HG02970 (cell line): ENCODE results near the gene IMPG1.
"Not testable (repeated sequence)": the region's sequence is repeated elsewhere in the genome, so short reads cannot be mapped to it uniquely, and the experiment has no call there.

ENCODE experiments used
- ATAC-seq: cut with Tn5 transposase; IDR thresholded peaks from one replicate; pipeline ENCODE4 v1.9.1; 2021; ENCODE audit warnings: mild to moderate bottlenecking, moderate library complexity, moderate number of reproducible peaks; ENCODE audit not compliant: unreplicated experiment, low FRiP score

The IMPG1 gene

DNA sequence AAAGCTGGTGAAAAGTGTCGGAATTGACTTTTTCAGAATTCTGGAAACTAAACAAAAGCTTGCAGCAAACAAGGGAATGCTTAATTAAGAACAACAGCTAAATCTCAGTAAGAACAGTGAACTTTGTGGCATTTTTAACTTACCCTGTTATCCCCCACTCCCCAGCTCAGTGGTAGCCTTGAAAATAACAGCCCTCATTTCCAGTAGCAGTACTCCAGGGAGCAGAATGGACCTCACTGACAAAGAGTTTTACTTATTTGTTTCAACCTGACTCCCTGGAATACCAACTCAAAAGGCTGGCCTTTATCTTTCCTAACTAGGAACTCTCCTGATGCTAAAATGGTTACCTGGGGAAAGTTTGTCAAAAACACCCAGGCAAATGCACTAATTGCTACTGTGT is 108.9 kb downstream of the IMPG1 start:
- no peak for ATAC-seq

DNA sequence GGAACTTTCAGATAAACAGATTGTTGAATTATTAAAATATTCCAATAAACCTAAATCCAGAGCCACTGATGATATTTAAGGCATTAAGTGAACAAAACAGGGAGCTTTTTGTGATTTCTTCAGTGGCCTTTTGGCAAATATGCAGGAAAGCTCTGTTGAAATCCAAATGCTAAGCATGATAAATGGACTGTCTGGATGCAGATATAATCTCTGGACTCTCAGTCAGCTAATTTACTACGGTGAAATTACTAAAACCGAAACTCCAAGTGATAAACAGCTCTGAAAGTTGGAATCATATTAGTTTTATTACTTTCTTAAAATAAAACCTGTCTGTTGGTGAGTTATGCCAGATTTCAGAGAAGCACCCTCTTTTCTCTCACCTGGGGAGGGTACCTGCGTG is 120.3 kb downstream of the IMPG1 start:
- ATAC-seq = no peak

DNA sequence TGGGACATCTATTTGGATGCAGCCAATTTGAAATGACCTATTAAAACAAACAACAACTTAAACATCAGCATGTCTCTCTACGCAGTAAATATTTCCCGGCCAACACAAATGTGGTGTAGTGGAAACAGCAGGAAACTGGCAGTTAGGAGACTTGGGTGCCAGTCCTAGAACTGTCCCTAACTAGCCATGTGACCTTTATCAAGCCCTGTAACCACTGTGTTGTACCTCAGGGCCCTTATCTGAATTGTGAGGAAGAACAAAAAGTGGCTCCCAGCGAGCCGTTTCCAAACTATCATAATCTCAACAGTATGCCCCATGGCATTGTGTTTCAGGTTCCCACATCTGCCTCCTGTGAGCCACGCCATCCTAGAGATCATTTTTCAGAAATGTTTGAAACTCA is 124.5 kb downstream of the IMPG1 start:
- ATAC-seq = no peak

DNA sequence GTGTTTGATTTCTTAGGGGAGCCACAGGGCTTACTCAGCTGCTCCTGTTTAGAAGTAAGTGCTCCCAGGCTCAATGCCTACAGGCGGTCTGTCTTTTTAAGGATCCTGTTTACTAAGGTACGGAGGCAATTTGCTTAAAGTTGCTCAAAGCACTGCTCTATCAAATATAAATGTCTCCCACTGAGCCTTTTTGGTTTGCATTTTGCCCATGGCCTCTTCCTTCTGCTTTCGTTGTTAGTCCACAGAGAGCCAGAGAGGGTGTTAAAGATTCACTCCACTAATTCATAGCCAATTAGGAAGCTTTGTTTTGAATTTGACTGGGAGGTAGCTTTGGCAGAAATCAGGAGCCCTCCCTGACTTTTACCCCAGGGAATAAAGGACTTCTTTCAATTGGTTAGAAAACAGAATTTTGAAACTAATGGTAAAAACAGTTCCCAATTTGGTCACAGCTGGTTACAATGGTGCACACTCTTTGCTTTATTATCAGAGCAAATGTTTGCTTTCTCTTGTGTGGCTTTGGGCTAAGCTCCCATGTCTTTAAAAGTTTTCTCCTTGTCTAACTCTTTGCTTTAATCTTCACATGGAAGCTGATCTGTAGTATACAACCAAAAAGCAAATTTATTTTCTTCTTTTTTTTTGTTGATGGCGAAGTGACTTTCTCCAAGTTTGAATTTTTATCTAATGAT is 126.2 kb downstream of the IMPG1 start:
- ATAC-seq = no peak

DNA sequence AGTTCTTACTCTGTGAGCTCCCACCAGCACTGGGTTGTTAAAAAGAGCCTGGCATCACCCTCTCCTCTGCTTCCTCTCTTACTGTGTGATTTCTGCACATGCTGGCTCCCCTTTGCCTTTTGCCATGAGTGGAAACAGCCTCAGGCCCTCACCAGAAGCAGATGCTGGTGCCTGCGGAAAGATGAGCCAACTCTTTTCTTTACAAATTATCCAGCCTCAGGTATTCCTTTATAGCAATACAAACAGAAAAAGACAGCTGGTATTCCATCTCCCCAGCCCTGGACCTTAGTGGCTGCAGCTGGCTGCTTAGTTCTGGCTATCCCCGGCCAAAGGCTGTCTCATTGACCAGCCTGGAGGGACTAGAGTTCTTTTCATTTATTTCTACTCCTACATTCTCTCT is 129.1 kb downstream of the IMPG1 start:
- no peak for ATAC-seq

DNA sequence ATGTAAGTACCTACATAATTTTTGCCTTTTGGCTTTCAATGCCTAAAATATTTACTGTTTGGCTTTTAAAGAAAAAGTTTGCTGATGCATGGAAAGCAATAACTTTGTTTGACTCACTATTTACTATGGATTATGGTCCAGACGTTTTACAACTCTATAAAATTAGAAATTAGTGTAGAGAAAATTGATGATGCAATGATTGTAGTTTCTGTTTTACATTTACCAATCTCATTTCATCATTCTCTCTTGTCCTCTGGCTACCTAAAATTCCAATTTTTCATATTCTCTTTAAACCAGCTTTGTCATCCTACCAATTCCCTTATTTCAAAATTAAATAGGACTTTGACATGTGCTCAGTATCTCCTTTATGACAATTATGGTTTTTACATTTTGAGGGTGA is 131.0 kb downstream of the IMPG1 start:
- no peak for ATAC-seq

DNA sequence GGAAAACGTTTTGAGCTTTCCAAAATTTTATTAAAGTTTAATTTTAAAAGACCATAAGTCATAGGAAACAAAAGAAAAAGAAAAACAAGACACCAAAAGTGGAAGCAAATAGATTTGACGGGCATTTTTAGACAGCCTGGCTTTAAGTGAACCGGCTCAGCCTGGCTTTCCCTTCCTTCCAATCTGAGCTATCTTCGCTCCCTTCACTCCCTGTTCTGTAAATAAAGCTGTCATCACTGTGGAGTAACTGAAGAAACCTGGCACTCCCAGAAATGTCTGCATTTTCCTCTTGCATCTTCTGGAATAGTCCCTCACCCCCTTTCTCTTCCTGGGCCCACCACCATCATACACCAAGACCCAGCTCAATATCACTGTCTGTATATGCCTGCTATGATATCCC is 131.9 kb downstream of the IMPG1 start:
- no peak for ATAC-seq

DNA sequence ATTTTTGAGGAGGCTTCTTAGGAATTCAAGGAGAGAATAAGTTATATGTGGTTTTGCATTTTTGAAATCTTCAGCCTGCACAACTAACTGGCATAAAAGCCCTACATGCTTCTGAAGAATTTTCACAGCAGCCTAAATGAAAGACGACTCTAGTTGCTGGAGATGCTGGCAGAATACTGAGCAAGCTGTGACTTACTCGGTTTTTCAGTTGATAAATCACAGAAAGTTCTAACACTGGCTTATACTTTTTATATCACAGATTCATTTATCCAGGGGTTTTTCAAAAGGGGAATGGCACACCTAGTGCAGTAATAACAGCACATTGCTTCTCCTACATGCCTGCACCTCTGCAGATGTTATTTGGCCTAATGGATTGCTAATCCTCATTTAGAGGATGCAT is 134.6 kb downstream of the IMPG1 start:
- ATAC-seq = no peak

DNA sequence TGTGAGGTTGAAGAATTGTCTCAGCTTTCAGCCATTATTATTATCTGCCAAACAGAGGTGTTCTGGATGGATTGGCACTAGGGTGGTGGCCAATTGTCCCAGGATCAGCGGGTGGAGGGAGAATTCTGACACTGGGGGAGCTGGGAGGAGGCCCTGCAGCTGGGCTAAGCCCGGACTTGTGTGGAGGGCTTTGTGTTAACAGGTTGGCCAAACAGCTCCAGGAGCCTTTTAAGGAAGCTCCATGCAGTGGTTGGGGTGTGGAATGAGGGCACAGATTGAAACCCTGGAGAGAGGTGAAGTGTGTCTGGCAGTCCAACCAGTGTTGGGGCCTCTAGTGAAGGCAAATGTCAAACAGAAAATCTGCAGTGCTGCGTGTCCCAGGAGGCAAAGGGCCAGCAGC is 135.8 kb downstream of the IMPG1 start:
- no peak for ATAC-seq

DNA sequence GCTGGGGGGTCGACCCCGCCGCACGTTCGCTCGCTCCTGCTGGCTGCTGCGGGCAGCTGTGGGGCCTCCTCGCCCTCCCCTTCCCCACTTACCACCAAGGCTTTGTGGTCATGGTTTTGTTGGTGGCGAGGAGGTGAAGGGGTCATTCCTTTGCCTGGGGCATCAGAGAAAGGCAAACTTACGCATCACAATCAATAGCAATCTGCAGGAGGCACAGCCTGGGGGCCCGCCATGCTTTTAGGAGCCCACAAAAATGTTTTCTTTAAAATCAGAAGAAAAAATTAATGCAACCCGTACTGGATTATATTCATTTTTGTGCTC is 137.0 kb downstream of the IMPG1 start:
- ATAC-seq = peak; percentile 10

DNA sequence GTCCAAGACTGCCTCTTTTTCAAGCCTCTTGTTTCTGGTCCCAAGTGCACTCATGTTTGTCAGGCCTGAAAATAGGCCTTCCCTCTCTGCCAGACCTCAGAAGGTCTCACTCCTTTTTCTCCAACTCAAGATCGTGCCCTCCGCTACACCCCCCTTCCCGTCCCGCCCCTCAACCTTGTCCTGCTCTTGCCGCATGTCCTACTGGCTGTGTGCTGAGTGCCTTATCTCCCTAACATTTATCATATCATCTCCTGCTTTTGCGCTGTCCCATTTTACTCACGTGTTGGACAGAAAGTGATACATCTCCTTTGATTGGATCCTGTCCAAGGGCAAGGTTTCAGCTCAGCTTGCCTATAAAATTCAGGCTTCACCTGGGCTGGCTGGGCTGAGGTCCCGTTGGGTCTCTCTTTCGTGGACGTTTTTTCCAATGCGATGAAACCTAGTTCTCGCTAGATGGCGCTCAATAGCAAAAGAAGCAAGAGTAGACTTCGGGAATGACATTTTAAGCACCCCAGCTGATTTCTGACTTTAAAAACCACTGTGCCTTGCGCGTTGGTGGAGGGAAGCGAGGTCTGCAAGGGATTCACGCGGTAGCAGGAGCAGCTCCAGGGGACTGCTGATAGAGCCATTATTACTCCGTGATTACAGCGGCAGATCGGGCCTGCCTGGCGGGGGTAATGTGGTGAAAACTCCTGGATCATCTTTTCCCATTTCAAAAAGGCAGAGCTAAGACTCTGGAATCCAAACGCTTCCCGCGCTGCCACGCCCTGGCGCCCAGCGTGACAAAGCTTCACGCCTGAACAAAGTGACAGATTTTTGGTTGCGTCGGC is 137.6 kb downstream of the IMPG1 start:
- ATAC-seq = peak; percentile 58

DNA sequence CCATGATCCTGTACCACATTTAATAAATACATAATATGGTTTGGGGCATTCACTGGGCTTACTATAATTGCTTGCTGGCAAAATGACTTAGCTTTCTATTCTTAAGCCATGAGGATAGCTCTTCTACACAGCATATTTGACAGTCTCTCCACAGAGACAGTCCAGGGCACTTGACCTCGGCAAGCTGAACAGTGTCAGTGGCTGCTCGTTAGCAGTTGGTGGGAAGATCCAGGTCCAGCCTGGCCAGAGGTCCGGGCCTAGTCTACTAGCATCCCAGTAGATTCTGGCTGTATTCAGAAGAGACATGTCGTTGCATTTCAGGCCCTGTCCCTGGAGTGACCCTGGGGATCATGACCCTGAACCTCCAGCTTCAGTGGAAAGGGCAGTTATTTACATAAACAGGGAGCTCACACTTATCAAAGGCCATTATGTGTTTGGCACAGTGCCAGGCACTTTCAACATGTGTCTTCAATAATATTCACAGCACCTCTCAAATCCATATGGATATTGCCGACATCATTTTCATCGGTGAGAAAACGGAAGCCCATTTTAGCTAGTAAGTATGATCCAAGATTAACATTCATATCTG is 139.0 kb downstream of the IMPG1 start:
- ATAC-seq = no peak

DNA sequence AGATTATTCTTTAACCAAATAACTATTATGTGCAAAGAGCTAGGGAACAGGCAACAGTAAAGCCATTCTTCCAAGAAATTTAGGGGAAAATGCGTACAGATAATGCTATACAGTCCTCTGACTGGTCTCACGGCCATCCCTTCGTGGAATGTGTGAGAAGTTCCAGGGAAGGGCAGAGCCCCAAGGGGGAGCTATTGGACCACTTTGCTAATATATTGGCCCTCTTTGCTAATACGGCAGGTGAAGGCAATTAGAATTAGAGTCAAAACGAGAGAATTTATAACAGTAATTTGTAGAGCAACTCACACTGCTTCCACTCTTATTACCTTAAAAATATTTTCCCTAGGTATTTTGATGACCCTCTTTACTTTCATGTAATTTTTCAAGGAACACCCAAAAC is 140.4 kb downstream of the IMPG1 start:
- ATAC-seq = no peak

DNA sequence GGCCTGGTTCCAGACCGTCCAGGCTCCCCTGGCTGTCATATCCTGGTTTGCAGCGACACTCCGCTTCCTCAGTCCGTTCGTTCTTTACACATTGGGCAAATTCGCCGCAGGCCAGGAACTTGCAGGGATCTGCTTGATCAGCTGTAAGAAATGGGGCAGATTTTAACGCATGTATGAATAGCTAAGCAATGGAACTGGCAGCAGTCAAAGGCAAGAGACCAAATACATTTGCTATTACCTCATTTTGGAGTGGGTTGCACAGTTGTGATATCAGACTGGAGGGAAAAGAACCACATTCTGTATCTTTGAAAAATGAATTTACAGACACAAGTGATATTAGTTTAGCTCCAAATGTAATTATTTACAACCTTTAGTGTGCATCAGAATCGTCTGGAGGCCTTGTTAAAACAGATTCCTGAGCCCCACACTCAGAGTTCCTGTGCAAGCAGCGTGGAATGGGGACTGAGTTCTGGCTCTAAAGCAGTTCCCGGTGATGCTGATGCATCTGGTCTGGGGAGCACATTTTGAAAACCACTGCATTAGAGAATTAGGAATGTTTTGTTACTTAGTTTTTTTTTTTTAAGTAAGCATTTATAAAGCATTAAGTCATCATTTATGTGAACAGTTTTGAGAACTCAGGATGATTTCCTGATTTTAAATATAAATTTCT is 141.3 kb downstream of the IMPG1 start:
- ATAC-seq = no peak

DNA sequence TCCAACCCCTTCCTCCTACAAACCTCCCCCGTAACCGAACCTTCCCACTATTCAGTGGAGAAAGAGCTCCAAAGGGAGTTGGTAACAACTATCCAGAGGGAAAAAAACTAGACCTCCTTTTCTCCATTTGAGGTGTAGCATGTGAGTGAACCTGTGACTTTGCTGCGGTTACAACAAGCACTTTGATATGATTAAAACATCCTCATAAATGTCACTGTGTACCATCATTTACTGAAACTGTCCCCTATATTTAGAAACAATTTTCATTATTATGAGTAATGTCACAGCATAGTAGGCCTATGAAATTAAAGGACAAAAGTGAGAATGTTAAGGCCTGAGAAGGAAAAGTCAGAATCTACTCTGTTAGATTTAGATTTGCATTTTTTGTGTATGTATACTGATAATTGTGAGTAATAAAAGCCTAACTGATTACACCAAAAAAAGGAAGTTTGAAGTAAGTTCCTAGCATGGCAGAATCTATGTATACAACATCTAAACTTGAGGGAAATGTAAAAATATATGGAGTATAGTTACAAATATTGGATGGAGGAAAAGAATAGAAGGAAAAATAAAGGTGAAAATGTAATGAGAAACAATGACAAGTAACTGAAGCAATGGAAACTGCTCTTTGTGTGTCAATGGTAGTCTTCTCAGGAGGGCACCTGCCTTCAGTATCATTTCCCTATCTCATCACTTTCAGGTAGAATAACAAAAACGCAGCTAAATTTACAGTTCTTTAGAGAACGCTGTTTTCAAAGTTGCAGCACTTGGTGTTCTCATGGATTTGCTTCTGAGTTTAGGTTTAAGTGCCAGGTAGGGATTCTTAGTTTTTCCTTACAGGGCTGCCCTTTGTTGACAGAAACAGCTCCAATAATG is 145.9 kb downstream of the IMPG1 start:
- no peak for ATAC-seq

DNA sequence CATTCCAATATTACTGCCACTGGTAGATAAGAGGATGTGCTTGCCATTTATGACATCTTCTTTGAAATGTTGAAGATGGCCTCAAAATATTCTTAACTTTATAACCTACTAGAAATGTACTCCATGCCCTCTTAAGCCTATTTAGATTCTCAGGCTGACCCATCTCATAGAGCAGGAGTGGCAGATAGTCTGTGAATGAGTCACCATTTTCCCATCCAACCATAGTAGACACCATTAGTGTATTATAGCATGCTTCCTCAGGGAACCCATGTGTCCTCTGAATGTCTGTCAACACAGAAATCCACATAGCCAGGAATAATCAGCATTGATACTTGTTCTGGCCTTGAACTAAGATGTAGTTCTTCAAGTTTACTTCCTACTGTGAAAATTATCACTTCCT is 150.2 kb downstream of the IMPG1 start:
- no peak for ATAC-seq

DNA sequence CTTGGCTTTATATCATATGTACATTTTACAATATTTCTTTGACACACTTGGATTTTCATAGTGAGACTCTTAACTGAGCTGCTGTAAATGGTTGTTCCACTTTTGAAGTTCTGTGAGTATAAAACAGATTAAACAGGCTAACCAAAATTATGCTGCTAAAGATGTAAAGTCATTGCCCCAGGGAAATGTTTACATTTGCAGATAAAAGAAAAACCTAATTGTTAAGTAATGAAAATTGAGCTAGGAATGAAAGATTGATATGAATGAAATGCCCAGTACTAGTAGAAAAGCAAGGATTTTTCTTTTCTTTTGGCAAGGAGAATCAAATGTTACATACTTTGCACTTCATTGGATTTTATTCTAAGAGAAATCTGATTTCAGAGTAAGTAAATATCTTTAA is 159.4 kb downstream of the IMPG1 start:
- no peak for ATAC-seq

DNA sequence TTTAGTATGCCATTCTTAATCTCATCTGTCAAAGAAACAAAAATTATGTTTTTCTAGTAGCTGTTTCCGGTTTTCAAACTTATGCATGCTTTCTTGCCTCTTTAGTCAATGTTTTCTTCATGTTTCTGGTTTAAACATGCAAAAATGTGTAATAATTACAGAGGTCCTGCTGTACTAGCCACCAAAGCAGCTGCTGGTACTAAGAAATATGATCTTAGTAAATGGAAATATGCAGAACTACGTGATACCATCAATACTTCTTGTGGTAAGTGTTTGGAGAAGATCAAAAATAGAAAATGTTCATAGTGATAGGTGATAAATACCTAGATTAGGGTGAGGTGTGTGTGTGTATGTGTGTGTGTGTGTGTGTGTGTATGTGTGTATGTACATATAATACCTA is 165.0 kb downstream of the IMPG1 start:
- ATAC-seq = no peak

DNA sequence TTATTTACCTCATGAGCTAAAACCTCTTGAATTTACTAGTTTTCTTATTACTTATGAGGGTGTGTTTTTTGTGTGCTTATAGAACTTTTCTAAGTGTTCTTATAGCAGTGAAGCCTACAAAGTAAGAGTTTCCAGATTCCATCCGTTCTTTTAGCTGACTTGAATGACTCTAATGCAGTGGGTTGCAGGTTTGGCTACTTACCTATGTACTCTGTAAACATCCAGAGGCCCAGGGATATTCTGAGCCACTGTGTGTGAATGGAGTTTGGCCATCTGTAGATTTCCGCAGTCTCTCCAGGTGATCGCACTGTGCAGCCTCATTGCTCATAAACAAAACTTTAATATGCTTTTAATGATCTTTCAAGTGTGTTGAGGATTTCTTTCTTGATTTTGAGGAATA is 165.6 kb downstream of the IMPG1 start:
- ATAC-seq = no peak

DNA sequence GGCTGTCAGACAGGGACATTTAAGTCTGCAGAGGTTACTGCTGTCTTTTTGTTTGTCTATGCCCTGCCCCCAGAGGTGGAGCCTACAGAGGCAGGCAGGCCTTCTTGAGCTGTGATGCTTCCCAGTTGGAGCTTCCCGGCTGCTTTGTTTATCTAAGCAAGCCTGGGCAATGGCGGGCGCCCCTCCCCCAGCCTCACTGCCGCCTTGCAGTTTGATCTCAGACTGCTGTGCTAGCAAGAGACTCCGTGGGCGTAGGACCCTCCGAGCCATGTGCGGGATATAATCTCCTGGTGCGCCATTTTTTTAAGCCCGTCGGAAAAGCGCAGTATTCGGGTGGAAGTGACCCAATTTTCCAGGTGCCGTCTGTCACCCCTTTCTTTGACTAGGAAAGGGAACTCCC is 167.3 kb downstream of the IMPG1 start:
- not testable (repeated sequence) for ATAC-seq
